Choroid plexus epithelial cell (primary cell): ENCODE measurements around the gene LMF1.
"Not testable (repeated sequence)": the region's sequence is repeated elsewhere in the genome, so short reads cannot be mapped to it uniquely, and the experiment has no call there.

ENCODE experiments used
- DNase-seq: peaks from one replicate; pipeline ENCODE4 v3.0.0-alpha.2; 2010; ENCODE audit warnings: low read depth
- H3K4me3 ChIP-seq: 2 replicates; pipeline ENCODE4 v1.5.1; 2011; ENCODE audit warnings: low read depth, mild to moderate bottlenecking, control low read depth, low read length, moderate library complexity
- CTCF ChIP-seq: conservative IDR thresholded peaks from 2 replicates; pipeline ENCODE4 v1.5.1; 2011; ENCODE audit warnings: low read depth, mild to moderate bottlenecking, control low read depth, inconsistent platforms, low read length, moderate library complexity

The LMF1 gene

DNA sequence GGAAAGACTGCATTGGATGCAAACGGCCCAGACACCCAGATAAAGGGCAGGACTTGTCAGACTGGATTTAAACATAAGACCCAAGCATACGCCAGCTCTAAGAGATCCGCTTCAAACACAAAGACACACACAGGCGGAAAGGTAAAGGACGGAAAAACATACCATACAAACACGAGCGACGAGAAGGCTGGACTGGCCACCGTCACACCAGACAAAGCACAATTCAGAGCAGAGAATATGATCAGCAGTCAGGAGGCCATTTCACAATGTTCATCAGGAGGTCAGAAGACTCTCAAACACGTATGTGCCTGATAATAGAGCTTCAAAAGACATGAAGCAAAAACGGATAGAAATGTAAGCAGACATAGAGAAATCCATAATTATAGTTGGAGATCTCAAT is 85.4 kb downstream of the LMF1 start:
- H3K4me3 ChIP-seq = no peak overlapping the region
- DNase-seq = no peak
- TF ChIP-seq CTCF = no peak

- no peak overlapping the region for H3K4me3 ChIP-seq
- DNase-seq = no peak
- no peak for TF ChIP-seq CTCF
Measured at GRCh38 chr16:884232-884631, 86.6 kb downstream of the LMF1 start.

GRCh38 chr16:883781-884180 is 87.0 kb downstream of the LMF1 start:
- no peak for TF ChIP-seq CTCF
- no peak for DNase-seq
- H3K4me3 ChIP-seq = no peak overlapping the region

DNA sequence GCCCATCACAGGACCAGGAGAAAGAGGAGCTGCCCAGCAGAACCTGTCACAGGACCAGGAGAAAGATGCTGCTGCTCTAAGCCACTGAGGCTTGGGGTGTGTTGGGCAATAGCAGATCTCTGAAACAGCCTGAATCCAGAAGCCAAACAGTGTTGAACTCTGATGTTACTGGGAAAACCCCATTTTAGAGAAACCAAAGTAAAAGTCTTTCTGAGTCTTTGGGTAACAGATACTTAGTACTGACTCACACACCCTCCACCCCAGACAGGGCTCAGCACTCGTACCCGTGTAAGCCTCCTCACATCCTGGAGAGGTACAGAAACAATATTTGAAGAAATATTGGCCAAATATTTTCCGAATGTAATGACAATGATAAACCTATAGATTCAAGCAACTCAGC is 87.4 kb downstream of the LMF1 start:
- TF ChIP-seq CTCF = no peak

DNA sequence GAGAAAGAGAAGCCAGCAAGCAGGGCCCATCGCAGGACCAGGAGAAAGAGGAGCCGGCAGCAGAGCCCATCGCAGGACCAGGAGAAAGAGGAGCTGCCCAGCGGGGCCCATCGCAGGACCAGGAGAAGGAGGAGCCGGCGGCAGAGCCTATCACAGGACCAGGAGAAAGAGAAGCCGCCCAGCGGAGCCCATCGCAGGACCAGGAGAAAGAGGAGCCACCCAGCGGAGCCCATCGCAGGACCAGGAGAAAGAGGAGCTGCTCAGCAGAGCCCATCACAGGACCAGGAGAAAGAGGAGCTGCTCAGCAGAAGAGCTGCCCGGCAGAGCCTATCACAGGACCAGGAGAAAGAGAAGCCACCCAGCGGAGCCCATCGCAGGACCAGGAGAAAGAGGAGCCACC is 88.1 kb downstream of the LMF1 start:
- DNase-seq, H3K4me3 ChIP-seq: not testable (repeated sequence)

More for the DNA sequence above, 87.4 kb downstream of the LMF1 start:
- no peak for DNase-seq
- H3K4me3 ChIP-seq = no peak overlapping the region

- no peak for DNase-seq
- no peak for TF ChIP-seq CTCF
Measured at GRCh38 chr16:882256-882655, 88.5 kb downstream of the LMF1 start.

DNA sequence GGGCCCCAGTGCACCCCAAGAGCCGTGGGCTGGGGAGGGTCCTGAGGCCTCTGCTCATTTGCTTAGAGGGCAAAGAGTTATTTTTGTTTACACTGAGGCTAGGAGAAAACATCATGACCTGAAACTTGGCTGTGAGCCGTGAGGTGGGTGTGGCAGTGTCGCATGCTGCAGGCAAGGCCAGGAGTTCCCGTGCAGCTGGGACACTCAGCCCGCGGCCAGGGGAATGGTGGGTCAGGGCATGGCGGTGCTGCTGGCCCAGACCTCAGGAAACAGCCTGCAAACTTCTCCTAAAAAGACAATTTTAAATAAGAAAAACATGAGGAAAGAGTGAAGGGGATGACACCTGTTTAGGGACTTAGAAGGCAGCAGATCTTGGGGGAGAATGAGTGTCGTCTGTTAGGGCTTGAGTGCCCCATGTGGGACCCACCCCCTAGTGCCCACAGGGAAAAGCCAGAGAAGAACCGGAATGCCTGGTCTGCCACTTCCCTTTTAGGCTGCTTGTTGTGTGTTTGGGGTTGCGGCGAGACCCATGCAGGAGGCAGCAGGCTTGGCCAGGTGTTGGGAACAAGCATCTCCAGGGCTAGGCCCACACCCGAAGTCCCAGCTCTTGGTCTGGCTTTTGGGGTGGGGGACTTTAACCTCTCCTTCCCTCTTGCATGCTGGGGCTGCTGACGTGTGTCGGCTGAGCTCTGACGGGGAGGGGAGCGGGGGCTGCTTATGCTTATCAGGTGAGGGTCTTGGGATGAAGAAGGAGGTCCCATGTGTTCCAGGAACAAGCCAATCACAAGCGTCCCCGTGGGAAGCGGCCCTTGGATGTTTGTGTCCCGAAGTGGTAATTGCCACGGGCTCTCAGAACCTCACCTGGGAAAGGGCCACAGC is 89.3 kb downstream of the LMF1 start:
- TF ChIP-seq CTCF = no peak
- H3K4me3 ChIP-seq = no peak overlapping the region
- DNase-seq = no peak

More at GRCh38 chr16:882256-882655, 88.5 kb downstream of the LMF1 start:
- H3K4me3 ChIP-seq = no peak overlapping the region
